Measurements from ENCODE around the gene NXPH4.

NXPH4 gene

DNA sequence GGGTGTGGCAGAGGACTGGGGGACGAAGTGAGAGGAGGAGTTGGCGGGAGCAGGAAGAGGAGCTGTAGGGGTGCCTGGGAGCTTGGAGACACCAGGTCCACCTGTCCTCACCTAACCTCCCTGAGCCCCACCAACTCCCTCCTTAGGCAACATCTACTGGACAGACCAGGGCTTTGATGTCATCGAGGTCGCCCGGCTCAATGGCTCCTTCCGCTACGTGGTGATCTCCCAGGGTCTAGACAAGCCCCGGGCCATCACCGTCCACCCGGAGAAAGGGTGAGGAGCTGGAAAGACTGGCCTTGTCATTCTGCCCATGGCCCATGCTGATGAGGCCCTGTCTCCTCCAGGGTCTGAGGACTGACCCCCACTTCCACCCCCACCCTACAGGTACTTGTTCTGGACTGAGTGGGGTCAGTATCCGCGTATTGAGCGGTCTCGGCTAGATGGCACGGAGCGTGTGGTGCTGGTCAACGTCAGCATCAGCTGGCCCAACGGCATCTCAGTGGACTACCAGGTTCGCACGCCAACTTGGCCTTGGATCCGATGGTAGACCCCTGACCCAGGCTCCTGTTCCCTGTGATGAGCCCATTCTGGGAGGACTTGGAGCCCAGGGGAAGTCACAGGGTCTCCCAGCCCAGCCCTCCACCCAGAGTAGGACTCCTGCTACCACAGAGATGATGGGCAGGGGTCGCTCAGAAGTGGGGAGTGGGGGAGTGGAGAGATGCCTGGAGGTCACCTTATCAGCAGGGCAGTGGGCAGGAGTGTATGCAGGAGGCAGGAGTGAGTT is 32.5 kb upstream of the NXPH4 start:
- no peak for DNase-seq

DNA sequence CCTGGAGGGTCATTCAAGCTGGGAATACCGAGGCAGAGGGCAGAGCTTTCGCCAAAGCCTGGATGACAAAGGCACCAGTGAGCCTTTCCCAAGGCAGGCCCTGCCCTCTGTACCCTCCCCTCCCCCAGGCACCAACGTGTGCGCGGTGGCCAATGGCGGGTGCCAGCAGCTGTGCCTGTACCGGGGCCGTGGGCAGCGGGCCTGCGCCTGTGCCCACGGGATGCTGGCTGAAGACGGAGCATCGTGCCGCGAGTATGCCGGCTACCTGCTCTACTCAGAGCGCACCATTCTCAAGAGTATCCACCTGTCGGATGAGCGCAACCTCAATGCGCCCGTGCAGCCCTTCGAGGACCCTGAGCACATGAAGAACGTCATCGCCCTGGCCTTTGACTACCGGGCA is 31.2 kb upstream of the NXPH4 start:
- DNase-seq: no peak

DNA sequence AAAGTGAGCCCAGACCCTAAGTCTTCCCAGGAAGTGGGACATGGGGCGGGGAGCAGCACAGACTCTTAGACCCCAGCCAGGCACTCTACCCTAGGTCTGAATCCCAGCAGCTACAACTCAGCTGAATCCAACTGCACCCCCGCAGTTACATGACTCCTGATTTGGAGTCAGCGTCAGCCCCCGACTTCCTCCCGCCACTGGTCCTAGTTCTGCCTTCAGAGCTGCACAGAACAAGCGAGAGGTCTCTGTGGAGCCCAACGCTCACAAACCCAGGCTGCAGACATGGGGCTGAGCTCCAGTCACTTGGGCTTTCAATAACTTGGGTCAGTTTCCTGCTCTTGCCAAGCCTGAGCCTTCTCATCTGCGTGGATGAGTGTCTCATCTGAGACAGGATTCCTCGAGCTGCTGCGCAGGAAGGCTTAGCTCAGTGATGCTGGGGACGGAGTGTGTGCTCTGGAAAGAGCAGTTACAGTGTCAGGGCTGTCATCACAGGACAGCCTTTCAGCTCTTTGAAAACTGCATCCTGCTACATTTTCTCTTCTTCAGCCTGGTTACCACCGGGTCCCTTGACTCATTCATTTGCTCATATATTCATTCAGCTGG is 30.6 kb upstream of the NXPH4 start:
- no peak for DNase-seq

DNA sequence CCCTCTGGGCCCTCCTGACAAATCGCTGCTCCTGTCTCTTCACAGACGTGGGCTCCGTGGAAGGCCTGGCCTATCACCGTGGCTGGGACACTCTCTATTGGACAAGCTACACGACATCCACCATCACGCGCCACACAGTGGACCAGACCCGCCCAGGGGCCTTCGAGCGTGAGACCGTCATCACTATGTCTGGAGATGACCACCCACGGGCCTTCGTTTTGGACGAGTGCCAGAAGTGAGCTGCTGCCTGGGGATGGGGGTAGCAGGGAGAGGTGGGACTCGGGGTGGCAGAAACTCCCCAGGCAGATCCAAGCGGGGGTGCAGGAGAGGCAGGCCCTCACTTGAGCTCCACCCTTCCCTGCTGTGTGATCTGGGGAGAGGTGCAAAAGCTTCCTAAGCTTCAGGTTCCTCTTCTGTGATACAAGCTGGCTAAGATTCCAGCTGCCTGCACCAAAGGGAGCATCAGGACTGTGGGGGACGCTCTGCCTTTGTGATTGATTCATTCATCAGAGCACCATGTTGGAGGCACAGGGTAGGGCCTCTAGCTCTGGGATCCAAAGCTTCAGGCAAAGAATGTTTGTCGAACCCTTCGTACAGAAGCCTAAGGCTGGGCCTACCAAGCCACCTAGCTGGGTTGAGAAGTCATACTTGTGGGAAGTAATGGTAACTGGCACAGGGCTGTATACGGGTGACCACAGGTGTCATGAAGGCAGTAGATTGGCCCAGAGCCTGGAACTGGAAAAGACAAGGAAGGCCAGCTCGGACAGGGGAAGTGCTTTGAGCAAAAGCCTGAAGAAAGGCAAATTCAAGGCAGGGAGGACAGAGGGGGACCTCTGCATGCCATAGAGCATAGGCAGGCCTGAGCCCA is 29.1 kb upstream of the NXPH4 start:
- DNase-seq: no peak

DNA sequence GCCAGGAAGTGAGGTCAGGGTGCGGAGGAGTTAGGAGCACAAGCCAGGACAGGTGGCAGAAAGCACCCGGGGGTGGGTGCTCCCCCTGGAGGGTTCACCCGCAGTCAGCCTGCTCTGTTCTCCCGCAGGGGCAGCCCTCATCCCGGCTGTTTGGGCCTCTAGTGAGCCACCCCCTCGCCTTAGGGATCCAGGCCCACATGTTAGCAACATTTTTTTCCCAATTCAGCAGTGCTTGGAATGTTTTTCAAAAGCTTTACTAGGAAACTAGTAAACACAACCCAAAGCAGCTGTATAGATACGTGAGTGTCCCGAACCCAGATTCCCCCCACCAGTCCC is 28.5 kb upstream of the NXPH4 start:
- DNase-seq: no peak

DNA sequence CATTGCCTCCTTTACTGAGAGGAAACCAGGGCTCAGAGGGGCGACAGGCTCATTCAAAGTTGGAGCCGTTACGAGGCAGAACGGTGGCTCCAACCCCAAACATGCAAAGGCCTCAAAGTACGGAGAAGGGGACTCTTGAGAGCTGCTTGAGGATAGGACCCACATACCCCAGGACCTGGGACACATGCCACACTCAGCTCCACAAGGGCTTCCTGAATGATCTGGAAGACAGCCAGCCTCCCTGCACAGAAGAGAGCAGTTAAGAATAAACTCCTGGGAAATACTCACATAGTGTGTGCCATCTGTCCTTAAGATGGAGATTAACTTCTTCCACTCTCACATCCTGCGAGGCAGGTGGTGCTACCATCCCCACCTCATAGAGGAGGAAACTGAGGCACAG is 26.6 kb upstream of the NXPH4 start:
- DNase-seq: peak; percentile 6

DNA sequence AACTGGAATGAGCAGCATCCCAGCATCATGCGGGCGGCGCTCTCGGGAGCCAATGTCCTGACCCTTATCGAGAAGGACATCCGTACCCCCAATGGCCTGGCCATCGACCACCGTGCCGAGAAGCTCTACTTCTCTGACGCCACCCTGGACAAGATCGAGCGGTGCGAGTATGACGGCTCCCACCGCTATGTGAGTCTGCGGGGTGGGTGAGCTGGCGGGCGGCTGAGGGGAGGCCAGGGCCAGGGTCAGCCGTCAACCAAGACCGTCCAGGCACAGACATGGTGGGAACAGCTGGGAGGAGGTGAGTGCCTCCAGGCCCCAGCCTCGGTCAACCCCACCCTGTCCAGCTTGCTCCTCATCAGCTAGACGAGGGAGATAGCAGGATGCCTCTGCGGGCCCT is 25.8 kb upstream of the NXPH4 start:
- no peak for DNase-seq

DNA sequence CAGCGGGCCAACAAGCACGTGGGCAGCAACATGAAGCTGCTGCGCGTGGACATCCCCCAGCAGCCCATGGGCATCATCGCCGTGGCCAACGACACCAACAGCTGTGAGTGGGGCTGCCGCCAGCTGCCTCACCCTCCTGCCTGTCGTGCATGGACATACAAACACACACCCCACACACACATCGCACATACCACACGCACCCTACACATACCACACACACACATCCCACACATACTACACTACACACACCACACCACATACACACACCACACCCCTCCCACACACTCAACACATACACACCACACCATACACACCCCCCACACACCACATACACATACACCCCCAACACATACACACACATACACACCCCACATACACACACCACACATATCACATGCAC is 25.2 kb upstream of the NXPH4 start:
- no peak for DNase-seq

DNA sequence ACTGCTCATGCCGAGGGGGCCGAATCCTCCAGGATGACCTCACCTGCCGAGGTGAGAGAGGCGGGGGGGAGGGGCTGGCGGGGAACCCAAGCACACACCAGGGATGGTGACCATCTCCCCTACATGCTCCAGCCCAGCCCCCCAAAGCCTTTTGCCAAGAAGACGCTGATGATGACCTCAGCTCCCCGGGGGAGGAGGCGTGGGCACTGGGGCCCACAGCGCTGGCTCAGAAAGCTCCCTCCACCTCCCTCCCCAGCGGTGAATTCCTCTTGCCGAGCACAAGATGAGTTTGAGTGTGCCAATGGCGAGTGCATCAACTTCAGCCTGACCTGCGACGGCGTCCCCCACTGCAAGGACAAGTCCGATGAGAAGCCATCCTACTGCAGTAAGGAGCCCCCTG is 23.7 kb upstream of the NXPH4 start:
- no peak for DNase-seq

DNA sequence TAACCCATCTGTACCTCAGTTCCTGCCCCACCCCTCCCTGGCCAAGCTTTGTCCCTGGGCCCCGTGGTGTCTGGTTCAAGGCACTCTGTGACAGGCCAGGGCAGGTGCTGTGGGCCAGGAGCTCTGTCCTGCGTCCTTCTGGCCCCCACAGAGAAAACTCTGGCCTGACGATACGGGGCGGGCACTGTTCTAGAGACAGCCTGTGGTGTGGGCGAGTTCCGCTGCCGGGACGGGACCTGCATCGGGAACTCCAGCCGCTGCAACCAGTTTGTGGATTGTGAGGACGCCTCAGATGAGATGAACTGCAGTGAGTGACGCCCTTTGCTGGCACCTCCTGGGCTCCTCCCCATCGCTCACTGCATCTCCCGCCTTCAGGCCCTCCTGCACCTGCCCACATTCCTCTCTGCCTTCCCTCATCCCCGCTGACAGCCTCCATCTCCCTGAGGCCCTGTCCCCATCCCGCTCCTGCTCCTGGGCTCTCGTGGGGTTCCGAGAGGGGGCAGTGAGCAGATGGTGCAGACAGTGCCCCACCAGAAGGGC is 22.8 kb upstream of the NXPH4 start:
- DNase-seq: no peak

DNA sequence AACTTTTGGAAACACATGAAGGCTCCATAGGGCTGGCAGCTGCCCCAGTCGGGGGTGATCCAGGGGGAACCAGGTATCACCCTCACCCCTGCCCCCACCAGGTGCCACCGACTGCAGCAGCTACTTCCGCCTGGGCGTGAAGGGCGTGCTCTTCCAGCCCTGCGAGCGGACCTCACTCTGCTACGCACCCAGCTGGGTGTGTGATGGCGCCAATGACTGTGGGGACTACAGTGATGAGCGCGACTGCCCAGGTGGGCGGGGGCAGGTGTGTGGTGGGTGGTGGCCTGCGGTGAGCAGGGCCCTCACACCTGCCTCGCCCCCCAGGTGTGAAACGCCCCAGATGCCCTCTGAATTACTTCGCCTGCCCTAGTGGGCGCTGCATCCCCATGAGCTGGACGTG is 22.3 kb upstream of the NXPH4 start:
- DNase-seq: no peak

DNA sequence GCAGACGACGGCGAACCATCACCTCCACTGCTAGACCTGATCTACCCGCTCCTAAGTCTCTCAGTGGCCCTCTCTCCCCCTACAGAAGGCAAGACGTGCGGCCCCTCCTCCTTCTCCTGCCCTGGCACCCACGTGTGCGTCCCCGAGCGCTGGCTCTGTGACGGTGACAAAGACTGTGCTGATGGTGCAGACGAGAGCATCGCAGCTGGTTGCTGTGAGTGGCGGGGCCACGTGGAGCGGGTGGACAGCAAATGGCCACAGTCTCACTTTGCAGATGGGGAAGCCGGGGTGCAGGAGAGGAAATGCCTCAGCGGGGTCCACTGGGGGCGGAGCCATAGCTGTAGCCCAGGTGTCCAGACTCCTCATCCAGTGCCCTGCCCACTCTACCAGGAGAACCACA is 21.4 kb upstream of the NXPH4 start:
- DNase-seq: no peak

DNA sequence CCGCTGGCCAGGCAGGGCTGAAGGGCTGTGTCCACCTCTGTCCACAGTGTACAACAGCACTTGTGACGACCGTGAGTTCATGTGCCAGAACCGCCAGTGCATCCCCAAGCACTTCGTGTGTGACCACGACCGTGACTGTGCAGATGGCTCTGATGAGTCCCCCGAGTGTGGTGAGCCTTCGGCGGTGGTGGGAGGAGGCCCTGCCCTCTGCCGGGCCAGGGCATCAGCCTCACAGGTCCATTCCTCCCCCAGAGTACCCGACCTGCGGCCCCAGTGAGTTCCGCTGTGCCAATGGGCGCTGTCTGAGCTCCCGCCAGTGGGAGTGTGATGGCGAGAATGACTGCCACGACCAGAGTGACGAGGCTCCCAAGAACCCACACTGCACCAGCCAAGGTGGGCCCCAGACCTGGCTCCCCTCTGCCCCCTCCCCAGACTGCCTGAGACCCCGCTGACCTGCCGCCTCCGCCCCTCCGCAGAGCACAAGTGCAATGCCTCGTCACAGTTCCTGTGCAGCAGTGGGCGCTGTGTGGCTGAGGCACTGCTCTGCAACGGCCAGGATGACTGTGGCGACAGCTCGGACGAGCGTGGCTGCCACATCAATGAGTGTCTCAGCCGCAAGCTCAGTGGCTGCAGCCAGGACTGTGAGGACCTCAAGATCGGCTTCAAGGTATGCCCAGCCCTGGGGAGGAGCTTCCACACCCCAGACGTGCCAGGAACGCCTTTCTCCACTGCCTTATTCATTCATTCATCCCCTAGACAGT is 20.8 kb upstream of the NXPH4 start:
- no peak for DNase-seq

DNA sequence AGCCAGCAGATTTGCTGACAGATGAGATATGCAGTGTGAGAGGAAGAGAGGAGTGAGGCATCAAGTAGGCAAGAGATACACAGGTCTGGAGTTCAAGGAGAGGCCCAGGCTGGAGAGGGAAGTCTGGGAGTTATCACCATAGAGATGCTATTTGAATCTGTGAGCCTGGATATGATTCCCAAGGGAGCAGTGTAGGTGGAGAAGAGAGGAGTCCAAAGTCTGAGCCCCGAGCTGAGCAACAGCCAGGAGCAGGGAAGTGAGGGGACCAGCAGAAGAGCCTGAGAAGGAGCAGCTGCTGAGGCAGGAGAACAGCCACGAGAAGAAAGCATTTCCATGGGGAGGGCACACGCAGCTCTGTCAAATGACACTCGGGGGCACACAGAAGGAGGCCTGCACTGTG is 20.2 kb upstream of the NXPH4 start:
- DNase-seq: no peak

DNA sequence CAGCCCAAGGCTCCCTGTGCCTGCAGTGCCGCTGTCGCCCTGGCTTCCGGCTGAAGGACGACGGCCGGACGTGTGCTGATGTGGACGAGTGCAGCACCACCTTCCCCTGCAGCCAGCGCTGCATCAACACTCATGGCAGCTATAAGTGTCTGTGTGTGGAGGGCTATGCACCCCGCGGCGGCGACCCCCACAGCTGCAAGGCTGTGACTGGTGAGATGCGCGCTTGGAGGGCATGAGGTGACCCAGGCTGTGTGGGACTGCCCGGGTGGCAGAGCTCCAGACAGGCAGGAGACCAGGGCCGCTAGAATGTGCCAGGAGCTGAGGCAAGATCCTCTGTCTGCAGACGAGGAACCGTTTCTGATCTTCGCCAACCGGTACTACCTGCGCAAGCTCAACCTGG is 19.6 kb upstream of the NXPH4 start:
- DNase-seq: no peak

DNA sequence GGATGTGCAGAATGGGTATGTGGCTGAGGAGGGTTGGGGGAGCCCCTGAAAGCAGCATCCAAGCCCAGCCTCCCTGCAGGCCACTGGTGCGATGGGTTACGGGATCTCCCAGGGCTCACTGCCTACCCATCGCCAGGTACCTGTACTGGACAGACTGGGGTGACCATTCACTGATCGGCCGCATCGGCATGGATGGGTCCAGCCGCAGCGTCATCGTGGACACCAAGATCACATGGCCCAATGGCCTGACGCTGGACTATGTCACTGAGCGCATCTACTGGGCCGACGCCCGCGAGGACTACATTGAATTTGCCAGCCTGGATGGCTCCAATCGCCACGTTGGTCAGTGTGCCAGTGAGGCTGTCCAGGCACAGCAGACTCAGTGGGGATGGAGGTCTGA is 18.3 kb upstream of the NXPH4 start:
- DNase-seq: no peak

DNA sequence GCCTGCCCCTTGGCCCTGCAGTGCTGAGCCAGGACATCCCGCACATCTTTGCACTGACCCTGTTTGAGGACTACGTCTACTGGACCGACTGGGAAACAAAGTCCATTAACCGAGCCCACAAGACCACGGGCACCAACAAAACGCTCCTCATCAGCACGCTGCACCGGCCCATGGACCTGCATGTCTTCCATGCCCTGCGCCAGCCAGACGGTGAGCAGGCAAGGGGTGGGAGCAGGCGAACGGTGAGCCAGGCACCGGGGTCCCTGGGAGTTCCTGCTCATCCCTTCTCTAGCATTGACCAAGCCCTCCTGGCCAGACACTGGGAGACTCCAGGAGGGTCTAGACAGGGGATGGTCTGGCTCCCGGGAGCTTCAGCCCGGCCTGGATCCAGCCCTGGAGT is 17.4 kb upstream of the NXPH4 start:
- no peak for DNase-seq

DNA sequence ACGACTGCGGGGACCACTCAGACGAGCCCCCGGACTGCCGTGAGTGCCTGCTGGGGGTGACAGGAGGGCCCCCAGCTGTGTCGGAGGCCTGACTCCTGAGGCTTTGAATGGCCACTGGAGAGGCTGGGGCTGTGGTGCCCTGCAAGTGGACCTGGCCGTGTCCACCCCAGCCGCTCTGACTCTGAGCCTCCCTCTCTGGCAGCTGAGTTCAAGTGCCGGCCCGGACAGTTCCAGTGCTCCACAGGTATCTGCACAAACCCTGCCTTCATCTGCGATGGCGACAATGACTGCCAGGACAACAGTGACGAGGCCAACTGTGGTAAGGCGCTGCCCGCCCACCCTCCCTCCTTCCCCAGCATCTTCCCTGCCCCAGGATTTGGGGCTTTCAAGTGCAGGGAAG is 16.1 kb upstream of the NXPH4 start:
- DNase-seq: no peak

DNA sequence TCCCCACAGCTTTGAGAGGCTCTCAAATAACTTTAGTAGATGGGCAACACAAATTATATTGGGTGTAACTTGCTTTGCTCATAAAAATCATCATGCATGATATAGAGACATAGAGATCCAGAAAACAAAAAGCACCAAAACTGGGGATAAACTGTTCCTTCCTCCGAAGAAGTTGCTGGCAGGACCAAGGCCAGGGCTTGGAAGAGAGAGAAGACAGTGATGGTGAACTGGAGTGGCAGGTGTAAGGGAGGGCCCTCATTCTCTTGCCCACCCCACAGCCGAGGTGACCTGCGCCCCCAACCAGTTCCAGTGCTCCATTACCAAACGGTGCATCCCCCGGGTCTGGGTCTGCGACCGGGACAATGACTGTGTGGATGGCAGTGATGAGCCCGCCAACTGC is 15.4 kb upstream of the NXPH4 start:
- DNase-seq: no peak

DNA sequence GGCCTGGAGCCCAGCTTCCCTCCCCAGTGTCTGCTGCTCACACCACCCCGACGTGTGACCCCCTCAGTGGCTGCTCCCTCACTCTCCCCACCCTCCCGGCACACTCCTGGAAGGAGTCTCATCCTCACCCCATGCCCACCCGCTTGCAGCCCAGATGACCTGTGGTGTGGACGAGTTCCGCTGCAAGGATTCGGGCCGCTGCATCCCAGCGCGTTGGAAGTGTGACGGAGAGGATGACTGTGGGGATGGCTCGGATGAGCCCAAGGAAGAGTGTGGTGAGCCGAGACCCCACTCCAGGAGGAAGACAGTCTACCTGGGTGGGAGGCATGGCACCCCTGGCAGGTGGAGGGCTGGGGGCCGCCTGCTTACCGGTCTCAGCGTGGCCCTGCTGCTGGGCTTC is 15.0 kb upstream of the NXPH4 start:
- DNase-seq: no peak

DNA sequence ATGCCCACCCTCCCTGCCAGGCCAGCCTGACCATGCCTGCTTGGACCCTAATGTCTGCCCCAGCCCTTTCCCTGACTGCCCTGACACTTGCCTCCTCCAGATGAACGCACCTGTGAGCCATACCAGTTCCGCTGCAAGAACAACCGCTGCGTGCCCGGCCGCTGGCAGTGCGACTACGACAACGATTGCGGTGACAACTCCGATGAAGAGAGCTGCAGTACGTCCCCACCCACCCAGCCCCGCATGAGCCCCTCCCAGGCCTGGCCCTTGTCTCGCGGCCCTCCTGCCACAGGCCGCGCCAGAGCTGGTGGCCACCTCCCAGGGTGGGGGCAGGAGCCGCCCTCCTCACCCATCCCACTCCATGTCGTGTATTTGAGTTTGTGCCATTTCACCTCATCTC is 14.3 kb upstream of the NXPH4 start:
- DNase-seq: no peak

DNA sequence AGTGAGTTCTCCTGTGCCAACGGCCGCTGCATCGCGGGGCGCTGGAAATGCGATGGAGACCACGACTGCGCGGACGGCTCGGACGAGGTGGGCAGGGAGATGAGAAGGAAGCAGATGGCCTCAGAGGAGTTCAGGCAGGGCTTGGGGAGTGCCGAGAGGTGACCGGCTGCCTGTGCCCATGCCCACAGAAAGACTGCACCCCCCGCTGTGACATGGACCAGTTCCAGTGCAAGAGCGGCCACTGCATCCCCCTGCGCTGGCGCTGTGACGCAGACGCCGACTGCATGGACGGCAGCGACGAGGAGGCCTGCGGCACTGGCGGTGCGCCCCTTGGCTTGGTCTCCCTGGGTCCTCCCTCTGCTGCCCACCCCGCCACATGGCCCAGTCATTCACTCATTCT is 13.4 kb upstream of the NXPH4 start:
- no peak for DNase-seq

DNA sequence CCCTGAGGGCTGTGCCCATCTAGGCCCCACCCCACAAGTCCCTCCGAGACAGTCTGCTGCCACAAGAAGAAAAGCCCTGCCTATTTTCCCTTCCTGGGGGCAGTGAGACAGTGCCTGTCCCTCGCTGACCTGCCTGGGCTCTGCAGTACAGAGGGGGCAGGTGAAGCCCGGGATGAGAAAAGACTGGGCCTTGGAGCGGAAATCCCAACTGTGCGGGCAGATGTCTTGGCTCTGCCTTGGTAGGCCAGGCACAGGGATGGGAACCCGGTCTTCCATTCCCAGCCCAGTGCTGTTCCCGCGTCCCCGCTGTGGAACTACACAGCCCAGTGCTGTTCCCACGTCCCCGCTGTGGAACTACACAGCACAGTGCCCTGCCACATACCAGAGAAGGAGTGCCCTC is 12.8 kb upstream of the NXPH4 start:
- no peak for DNase-seq

All from midbrain (tissue), 1 donor.